BJ (cell line): ENCODE results near the gene ST3GAL6. TPM values are rescaled to one million over a fixed set of nuclear protein-coding genes. Genes with fewer than 3 reads are reported as not detected.

Experiments
- CTCF ChIA-PET: fragments of 350-600 bp; formaldehyde crosslinking; extraction: SDS; loops from one replicate; lab custom pipeline; 2021; ENCODE audit warnings: antibody characterized with exemption, inconsistent platforms; lab: Yijun Ruan, JAX
- POLR2A ChIA-PET: fragments of 300-600 bp; sonication (Branson Sonifier 250); formaldehyde crosslinking; extraction: SDS; loops from one replicate; lab custom pipeline; 2021; ENCODE audit warnings: antibody characterized with exemption; lab: Charles Lee
- DNase-seq: peaks from one replicate; pipeline ENCODE4 v3.0.0-alpha.2; 2011; ENCODE audit warnings: low read depth
- H3K27me3 ChIP-seq: 2 replicates; pipeline ENCODE4 v1.6.0; 2011; ENCODE audit warnings: low read length; ENCODE audit not compliant: control insufficient read depth, insufficient read depth
- H3K36me3 ChIP-seq: 2 replicates; pipeline ENCODE4 v1.5.1; 2011; ENCODE audit warnings: low read length; ENCODE audit not compliant: control insufficient read depth, insufficient read depth
- H3K4me3 ChIP-seq: 2 replicates; pipeline ENCODE4 v1.5.1; 2011; ENCODE audit warnings: low read depth, mild to moderate bottlenecking, control low read depth, low read length
- polyA plus RNA-seq: library from polyadenylated mRNA; depleted of rRNA; stranded (reverse); fragments of >200 nt; gene quantifications from 2 replicates; pipeline ENCODE4 v1.2.3, GENCODE V29; 2011
- TF ChIP-seq, protein P1 (sequence below): IDR thresholded peaks from 2 replicates; pipeline ENCODE4 v1.5.1; 2011; ENCODE audit warnings: low read depth, mild to moderate bottlenecking, control low read depth, inconsistent platforms, low read length, moderate library complexity; ENCODE audit not compliant: insufficient read depth

Gene ST3GAL6
- polyA plus RNA-seq, 1 experiment: not detected

DNA sequence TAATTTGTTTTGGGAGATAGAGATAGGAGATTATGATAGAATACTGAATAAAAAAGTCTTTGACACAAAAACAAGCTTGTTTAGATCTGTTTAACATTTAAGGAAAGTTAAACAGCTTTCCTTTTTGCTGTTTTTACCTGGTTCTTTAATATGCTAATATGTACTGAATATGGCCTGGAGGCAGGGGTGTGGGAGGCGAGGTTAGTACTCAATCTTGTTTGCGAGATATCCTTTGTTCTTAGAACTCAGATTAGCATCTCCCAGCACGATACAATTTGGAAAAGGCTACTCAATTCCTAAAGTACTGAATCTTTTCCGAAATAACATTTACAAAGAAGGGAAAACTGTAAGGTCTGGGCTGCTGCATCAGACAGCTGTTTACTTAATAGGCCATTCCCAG lies 40.8 kb upstream of the ST3GAL6 start:
- Histone ChIP-seq H3K27me3 (no peaks in the 10 kb centered on the region), H3K36me3 (no peaks in the 10 kb centered on the region), H3K4me3 (no peak overlapping the region)
- DNase-seq: no peak
- CTCF ChIA-PET: no interaction called here
- POLR2A ChIA-PET: no interaction called here
- TF ChIP-seq, protein P1, sequence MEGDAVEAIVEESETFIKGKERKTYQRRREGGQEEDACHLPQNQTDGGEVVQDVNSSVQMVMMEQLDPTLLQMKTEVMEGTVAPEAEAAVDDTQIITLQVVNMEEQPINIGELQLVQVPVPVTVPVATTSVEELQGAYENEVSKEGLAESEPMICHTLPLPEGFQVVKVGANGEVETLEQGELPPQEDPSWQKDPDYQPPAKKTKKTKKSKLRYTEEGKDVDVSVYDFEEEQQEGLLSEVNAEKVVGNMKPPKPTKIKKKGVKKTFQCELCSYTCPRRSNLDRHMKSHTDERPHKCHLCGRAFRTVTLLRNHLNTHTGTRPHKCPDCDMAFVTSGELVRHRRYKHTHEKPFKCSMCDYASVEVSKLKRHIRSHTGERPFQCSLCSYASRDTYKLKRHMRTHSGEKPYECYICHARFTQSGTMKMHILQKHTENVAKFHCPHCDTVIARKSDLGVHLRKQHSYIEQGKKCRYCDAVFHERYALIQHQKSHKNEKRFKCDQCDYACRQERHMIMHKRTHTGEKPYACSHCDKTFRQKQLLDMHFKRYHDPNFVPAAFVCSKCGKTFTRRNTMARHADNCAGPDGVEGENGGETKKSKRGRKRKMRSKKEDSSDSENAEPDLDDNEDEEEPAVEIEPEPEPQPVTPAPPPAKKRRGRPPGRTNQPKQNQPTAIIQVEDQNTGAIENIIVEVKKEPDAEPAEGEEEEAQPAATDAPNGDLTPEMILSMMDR: no peak

DNA sequence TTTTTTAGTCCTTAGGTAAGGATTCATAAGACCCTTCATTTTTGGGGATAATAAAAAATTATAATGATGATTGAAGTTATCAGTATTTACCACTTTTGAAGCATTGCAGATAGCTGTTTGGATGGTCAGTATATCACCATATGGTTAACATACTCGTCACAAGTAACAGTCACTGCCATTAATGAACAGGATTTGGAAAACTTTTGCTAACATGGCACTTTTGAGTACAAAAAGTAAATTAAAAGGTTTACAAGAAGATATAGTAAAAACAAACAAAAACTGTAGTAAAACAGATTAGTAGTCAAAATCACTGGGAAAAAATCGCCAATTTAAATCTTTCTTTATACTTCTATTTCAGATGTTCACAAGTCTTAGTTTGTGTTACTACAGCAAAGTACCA lies 37.8 kb upstream of the ST3GAL6 start:
- TF ChIP-seq, protein P1: no peak
- ChIA-PET CTCF (interaction anchor here (0.9 kb wide), 1 partner anchor 25 kb away, joined by 3 read pairs; no protein-coding TSS in a partner anchor), POLR2A (no interaction called here)
- Histone ChIP-seq H3K36me3 (no peaks in the 10 kb centered on the region), H3K4me3 (no peak overlapping the region), H3K27me3 (peaks cover 2% of the 10 kb centered on the region)
- DNase-seq: no peak

GRCh38 chr3:98726084-98726483 lies 37.1 kb upstream of the ST3GAL6 start:
- TF ChIP-seq, protein P1: no peak
- no peak for DNase-seq
- ChIA-PET POLR2A (no interaction called here), CTCF (interaction anchor here (0.9 kb wide), 1 partner anchor 26 kb away, joined by 3 read pairs; no protein-coding TSS in a partner anchor)
- H3K27me3 ChIP-seq: peaks cover 3% of the 10 kb centered on the region
- H3K4me3 ChIP-seq: no peak overlapping the region
- no peaks in the 10 kb centered on the region for H3K36me3 ChIP-seq

DNA sequence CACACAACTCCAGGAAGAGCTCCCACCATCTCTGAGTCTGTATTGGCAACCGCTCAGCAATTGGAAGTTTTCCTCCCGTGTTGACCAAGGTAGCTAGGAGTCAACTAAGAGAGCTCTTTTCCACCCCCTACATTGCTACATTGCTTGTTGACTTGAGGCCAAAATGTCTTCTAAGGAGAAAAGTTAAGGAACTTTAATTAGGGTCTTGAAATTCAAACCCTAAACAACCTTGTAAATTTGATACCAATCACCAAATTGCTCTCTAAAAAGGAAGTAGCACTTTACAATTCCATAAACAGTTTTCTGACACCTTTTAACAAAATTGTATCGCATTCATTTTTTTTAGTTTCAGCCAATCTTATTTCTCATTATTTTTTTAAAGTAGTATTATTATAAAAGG lies 35.5 kb upstream of the ST3GAL6 start:
- TF ChIP-seq, protein P1: no peak
- Histone ChIP-seq H3K4me3 (no peak overlapping the region), H3K27me3 (peaks cover 4% of the 10 kb centered on the region), H3K36me3 (no peaks in the 10 kb centered on the region)
- ChIA-PET CTCF (interaction anchor here (1.1 kb wide), 1 partner anchor 8 kb away, joined by 4 read pairs; no protein-coding TSS in a partner anchor), POLR2A (no interaction called here)
- no peak for DNase-seq

DNA sequence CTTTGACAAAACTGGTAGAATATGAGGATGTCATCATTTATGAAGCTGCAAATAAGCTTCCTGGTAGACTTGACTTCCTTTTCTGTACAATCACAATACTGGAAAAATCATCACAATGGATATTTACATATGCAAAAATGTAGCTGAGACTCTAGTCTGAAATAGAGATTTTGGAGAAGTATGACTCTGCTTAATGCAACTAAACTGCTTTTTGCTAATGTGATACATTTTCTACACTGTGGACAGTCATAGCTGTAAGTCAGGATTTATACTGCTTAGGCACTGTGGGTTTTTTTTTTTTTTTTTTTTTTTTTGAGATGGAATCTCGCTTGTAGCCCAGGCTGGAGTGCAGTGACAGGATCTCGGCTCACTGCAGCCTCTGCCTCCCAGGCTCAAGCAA lies 34.5 kb upstream of the ST3GAL6 start:
- Histone ChIP-seq H3K36me3 (no peaks in the 10 kb centered on the region), H3K27me3 (peaks cover 9% of the 10 kb centered on the region), H3K4me3 (no peak overlapping the region)
- TF ChIP-seq, protein P1: no peak
- ChIA-PET CTCF (no interaction called here), POLR2A (no interaction called here)
- DNase-seq: no peak
